HepG2 (cell line): ENCODE measurements around the gene SIRT6. TPM values are rescaled to one million over a fixed set of nuclear protein-coding genes. Genes with fewer than 3 reads are reported as not detected.
A peak's percentile ranks its signal among the peaks of the same experiment; 100 is the strongest.

Experiments
- ATF6 ChIP-seq: sonication (generic); formaldehyde crosslinking; conservative IDR thresholded peaks from 2 replicates; pipeline ENCODE4 v1.4.0; 2020; ENCODE audit warnings: missing genetic modification reagents
- CTCF ChIP-seq: sonication (generic); formaldehyde crosslinking; IDR thresholded peaks from 2 replicates; pipeline ENCODE4 v1.5.0; 2020; ENCODE audit warnings: mild to moderate bottlenecking, missing genetic modification reagents, moderate library complexity
- HDAC6 ChIP-seq: fragments of 200-600 bp; sonication (generic); IDR thresholded peaks from 2 replicates; pipeline ENCODE4 v1.7.0; 2017; ENCODE audit warnings: mild to moderate bottlenecking, antibody characterized with exemption, low read length, low read depth
- KDM2A ChIP-seq: sonication (generic); formaldehyde crosslinking; IDR thresholded peaks from 2 replicates; pipeline ENCODE4 v1.4.0; 2020; ENCODE audit warnings: low read depth, missing genetic modification reagents, borderline replicate concordance
- NR3C1 ChIP-seq: sonication (generic); formaldehyde crosslinking; IDR thresholded peaks from 2 replicates; pipeline ENCODE4 v1.4.0; 2020; ENCODE audit warnings: missing genetic modification reagents
- SCMH1 ChIP-seq: sonication (generic); formaldehyde crosslinking; IDR thresholded peaks from 2 replicates; pipeline ENCODE4 v1.9.0; 2021; ENCODE audit warnings: missing genetic modification reagents, mild to moderate bottlenecking, borderline replicate concordance
- TARDBP ChIP-seq: sonication (generic); formaldehyde crosslinking; IDR thresholded peaks from 2 replicates; pipeline ENCODE4 v1.8.0; 2022; ENCODE audit warnings: mild to moderate bottlenecking, missing genetic modification reagents
- ZNF263 ChIP-seq: sonication (generic); formaldehyde crosslinking; IDR thresholded peaks from 2 replicates; pipeline ENCODE4 v1.4.0; 2020; ENCODE audit warnings: missing genetic modification reagents
- ZNF704 ChIP-seq: sonication (generic); formaldehyde crosslinking; IDR thresholded peaks from 2 replicates; pipeline ENCODE4 v1.8.1; 2023; ENCODE audit warnings: mild to moderate bottlenecking, inconsistent platforms, moderate library complexity, missing genetic modification reagents, borderline replicate concordance
- ZNF747 ChIP-seq: sonication (generic); formaldehyde crosslinking; IDR thresholded peaks from 2 replicates; pipeline ENCODE4 v1.8.1; 2023; ENCODE audit warnings: missing genetic modification reagents, mild to moderate bottlenecking, borderline replicate concordance
- ZNF749 ChIP-seq: sonication (generic); formaldehyde crosslinking; IDR thresholded peaks from 2 replicates; pipeline ENCODE4 v1.8.0; 2022; ENCODE audit warnings: mild to moderate bottlenecking, missing genetic modification reagents, moderate library complexity, borderline replicate concordance
- ZNF766 ChIP-seq: sonication (generic); formaldehyde crosslinking; IDR thresholded peaks from 2 replicates; pipeline ENCODE4 v1.5.0; 2020; ENCODE audit warnings: missing genetic modification reagents, borderline replicate concordance
- ZUFSP ChIP-seq: sonication (generic); formaldehyde crosslinking; IDR thresholded peaks from 2 replicates; pipeline ENCODE4 v1.9.0; 2021; ENCODE audit warnings: missing genetic modification reagents, mild to moderate bottlenecking, borderline replicate concordance
- polyA plus RNA-seq, 8 experiments: library from polyadenylated mRNA; depleted of rRNA in 3 of 8; stranded (reverse) in 7 of 8; unstranded in 1 of 8; fragments of >200 nt; fragmentation: Illumina TruSeq in 4 of 8; extraction: Trizol in 4 of 8; gene quantifications; 2 replicates each; pipeline versions ENCODE4 v1.2.1 to v1.2.3, GENCODE V29; 2011 to 2016; ENCODE audit warnings: low read depth in 4 of 8, missing spikeins in 1 of 8, mixed read lengths in 1 of 8; ENCODE audit not compliant: insufficient read depth in 1 of 8
- total RNA-seq, 5 experiments: library from RNA; depleted of rRNA; stranded (reverse); fragments of >200 nt; fragmentation: Illumina TruSeq; extraction: Trizol; gene quantifications; 2 replicates each; pipeline ENCODE4 v1.2.3, GENCODE V29; 2016; ENCODE audit warnings: low read depth in 1 of 5
- TF ChIP-seq, protein P1 (sequence below): sonication (generic); formaldehyde crosslinking; IDR thresholded peaks from 2 replicates; pipeline ENCODE4 v1.5.1; 2020; ENCODE audit warnings: mild to moderate bottlenecking, missing genetic modification reagents, borderline replicate concordance

The SIRT6 gene
- total and polyA plus RNA-seq, 2 of the 13 experiments (the other 11 are each of a cell fraction or from before 2014, with no cell fraction given): 11.0 to 18.4 TPM

GRCh38 chr19:4172861-4173473 lies 9.4 kb downstream of the SIRT6 start (continued):
- no peak for TF ChIP-seq ZUFSP (CRISPR knock-in tag)
- TF ChIP-seq SCMH1 (CRISPR knock-in tag): no peak
- peak; percentile 58; the same call in 1 of the 2 replicates for TF ChIP-seq ZNF749 (CRISPR knock-in tag)
- TF ChIP-seq ZNF263 (CRISPR knock-in tag): 0 out of 2 replicates have a peak, but pooled peaks have one; percentile 43
- TF ChIP-seq, protein P1, sequence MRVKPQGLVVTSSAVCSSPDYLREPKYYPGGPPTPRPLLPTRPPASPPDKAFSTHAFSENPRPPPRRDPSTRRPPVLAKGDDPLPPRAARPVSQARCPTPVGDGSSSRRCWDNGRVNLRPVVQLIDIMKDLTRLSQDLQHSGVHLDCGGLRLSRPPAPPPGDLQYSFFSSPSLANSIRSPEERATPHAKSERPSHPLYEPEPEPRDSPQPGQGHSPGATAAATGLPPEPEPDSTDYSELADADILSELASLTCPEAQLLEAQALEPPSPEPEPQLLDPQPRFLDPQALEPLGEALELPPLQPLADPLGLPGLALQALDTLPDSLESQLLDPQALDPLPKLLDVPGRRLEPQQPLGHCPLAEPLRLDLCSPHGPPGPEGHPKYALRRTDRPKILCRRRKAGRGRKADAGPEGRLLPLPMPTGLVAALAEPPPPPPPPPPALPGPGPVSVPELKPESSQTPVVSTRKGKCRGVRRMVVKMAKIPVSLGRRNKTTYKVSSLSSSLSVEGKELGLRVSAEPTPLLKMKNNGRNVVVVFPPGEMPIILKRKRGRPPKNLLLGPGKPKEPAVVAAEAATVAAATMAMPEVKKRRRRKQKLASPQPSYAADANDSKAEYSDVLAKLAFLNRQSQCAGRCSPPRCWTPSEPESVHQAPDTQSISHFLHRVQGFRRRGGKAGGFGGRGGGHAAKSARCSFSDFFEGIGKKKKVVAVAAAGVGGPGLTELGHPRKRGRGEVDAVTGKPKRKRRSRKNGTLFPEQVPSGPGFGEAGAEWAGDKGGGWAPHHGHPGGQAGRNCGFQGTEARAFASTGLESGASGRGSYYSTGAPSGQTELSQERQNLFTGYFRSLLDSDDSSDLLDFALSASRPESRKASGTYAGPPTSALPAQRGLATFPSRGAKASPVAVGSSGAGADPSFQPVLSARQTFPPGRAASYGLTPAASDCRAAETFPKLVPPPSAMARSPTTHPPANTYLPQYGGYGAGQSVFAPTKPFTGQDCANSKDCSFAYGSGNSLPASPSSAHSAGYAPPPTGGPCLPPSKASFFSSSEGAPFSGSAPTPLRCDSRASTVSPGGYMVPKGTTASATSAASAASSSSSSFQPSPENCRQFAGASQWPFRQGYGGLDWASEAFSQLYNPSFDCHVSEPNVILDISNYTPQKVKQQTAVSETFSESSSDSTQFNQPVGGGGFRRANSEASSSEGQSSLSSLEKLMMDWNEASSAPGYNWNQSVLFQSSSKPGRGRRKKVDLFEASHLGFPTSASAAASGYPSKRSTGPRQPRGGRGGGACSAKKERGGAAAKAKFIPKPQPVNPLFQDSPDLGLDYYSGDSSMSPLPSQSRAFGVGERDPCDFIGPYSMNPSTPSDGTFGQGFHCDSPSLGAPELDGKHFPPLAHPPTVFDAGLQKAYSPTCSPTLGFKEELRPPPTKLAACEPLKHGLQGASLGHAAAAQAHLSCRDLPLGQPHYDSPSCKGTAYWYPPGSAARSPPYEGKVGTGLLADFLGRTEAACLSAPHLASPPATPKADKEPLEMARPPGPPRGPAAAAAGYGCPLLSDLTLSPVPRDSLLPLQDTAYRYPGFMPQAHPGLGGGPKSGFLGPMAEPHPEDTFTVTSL (CRISPR knock-in tag): no peak
- TF ChIP-seq CTCF (CRISPR knock-in tag): no peak
- TF ChIP-seq HDAC6: no peak
- TF ChIP-seq ZNF704 (CRISPR knock-in tag): no peak
- TF ChIP-seq NR3C1: no peak
- no peak for TF ChIP-seq ATF6 (CRISPR knock-in tag)
- TF ChIP-seq KDM2A: peak; percentile 86
- TF ChIP-seq ZNF747 (CRISPR knock-in tag): 0 out of 2 replicates have a peak, but pooled peaks have one; percentile 43
- no peak for TF ChIP-seq TARDBP (CRISPR knock-in tag)
- TF ChIP-seq ZNF766 (CRISPR knock-in tag): no peak
